CD4-positive, alpha-beta T cell (primary cell): Measurements from ENCODE around the gene IRS1. TPM values are rescaled to one million over a fixed set of nuclear protein-coding genes. Genes with fewer than 3 reads are reported as not detected.

ENCODE experiments used
- ATAC-seq: fragments of 200-7000 bp; cut with Tn5 transposase; one replicate; pipeline ENCODE4 v1.10.0; 2022; ENCODE audit warnings: mild to moderate bottlenecking; ENCODE audit not compliant: poor library complexity
- CTCF ChIA-PET: fragments of 350-600 bp; sonication (Branson Sonifier 250); formaldehyde crosslinking; loops from one replicate; lab custom pipeline; 2021; ENCODE audit warnings: antibody characterized with exemption, inconsistent platforms; lab: Charles Lee
- POLR2A ChIA-PET: fragments of 350-600 bp; sonication (Branson Sonifier 250); formaldehyde crosslinking; loops from one replicate; lab custom pipeline; 2021; ENCODE audit warnings: antibody characterized with exemption, inconsistent platforms; lab: Charles Lee
- DNase-seq, 14 experiments: peaks; one replicate each; pipeline ENCODE4 v3.0.0-alpha.2; 2013 to 2020; ENCODE audit warnings: mixed read lengths in 2 of 14
- H3K27ac ChIP-seq, 2 donors: one replicate each; pipeline versions ENCODE4 v1.5.1 to v1.7.0; 2013; ENCODE audit warnings: low read length in 2 of 2, low read depth in 1 of 2, mild to moderate bottlenecking in 1 of 2
- H3K27me3 ChIP-seq, 2 experiments: 1 replicate in 1 of 2; 2 replicates in 1 of 2; pipeline versions ENCODE4 v1.6.1 to v1.7.0; 2013; ENCODE audit warnings: low read length in 2 of 2, control low read depth in 1 of 2, mild to moderate bottlenecking in 1 of 2, moderate library complexity in 1 of 2; ENCODE audit not compliant: insufficient read depth in 2 of 2, control insufficient read depth in 1 of 2
- H3K36me3 ChIP-seq: one replicate; pipeline ENCODE4 v1.6.1; 2013; ENCODE audit warnings: low read length, control low read depth; ENCODE audit not compliant: insufficient read depth
- H3K4me1 ChIP-seq: one replicate; pipeline ENCODE4 v1.6.1; 2013; ENCODE audit warnings: low read length, control low read depth; ENCODE audit not compliant: insufficient read depth
- H3K4me3 ChIP-seq: one replicate; pipeline ENCODE4 v1.5.1; 2013; ENCODE audit warnings: mild to moderate bottlenecking, low read length, moderate library complexity
- H3K9me3 ChIP-seq, 2 experiments: 1 replicate in 1 of 2; 2 replicates in 1 of 2; pipeline versions ENCODE4 v1.6.1 to v1.7.0; 2013; ENCODE audit warnings: low read length in 2 of 2, mild to moderate bottlenecking in 2 of 2, control low read depth in 1 of 2, moderate library complexity in 1 of 2; ENCODE audit not compliant: control insufficient read depth in 1 of 2, insufficient read depth in 1 of 2
- H3K27ac Mint-ChIP-seq: one replicate; pipeline ENCODE4 v1.8.0; 2020; ENCODE audit warnings: mixed read lengths
- H3K27me3 Mint-ChIP-seq: one replicate; pipeline ENCODE4 v1.8.0; 2021; ENCODE audit warnings: mixed read lengths
- H3K36me3 Mint-ChIP-seq: one replicate; pipeline ENCODE4 v1.8.0; 2021; ENCODE audit warnings: low read depth, mixed read lengths
- H3K4me1 Mint-ChIP-seq: one replicate; pipeline ENCODE4 v1.8.0; 2021; ENCODE audit warnings: low read depth, mixed read lengths
- H3K4me3 Mint-ChIP-seq: one replicate; pipeline ENCODE4 v1.8.0; 2020; ENCODE audit warnings: mild to moderate bottlenecking, mixed read lengths
- H3K9me3 Mint-ChIP-seq: one replicate; pipeline ENCODE4 v1.8.0; 2020; ENCODE audit warnings: mixed read lengths
- CTCF ChIP-seq: fragments of 200-600 bp; IDR thresholded peaks from one replicate; pipeline ENCODE4 v1.8.0; 2022; ENCODE audit warnings: antibody characterized with exemption, mild to moderate bottlenecking
- intact Hi-C, 2 experiments: fragments of 100-400 bp; cut with DNase I in 1 of 2; cut with micrococcal nuclease in 1 of 2; formaldehyde crosslinking; loops; one replicate each; pipeline versions ENCODE4 v1.15.1 to v1.9.0; 2023 to 2025; cut with DNase I, micrococcal nuclease
- total RNA-seq, 174 experiments: library from RNA in 2 of 174; stranded (reverse) in 2 of 174; gene quantifications; one replicate each; pipeline ENCODE4 v1.2.3 and lab custom pipeline; 2021 to 2026

IRS1 gene
- total RNA-seq, 2 experiments from 2014 or later = 2.9 TPM

- Histone ChIP-seq H3K4me1 (peaks cover 18% of the 10 kb centered on the region), H3K27me3 (no peaks in the 10 kb centered on the region), H3K9me3 (peaks cover 0 to 4% of the 10 kb centered on the region in 2 experiments), H3K36me3 (no peaks in the 10 kb centered on the region), H3K4me3 (no peak overlapping the region), H3K27ac (no peak overlapping the region)
- H3K27ac Mint-ChIP-seq = no peak overlapping the region
- peaks cover 13% of the 10 kb centered on the region for H3K36me3 Mint-ChIP-seq
- H3K4me3 Mint-ChIP-seq = no peak overlapping the region
- H3K4me1 Mint-ChIP-seq = peaks cover 37% of the 10 kb centered on the region
- ChIA-PET CTCF (no interaction called here), POLR2A (no interaction called here)
- H3K27me3 Mint-ChIP-seq = no peaks in the 10 kb centered on the region
- TF ChIP-seq CTCF = no peak
- ATAC-seq = no peak
- DNase-seq = no peak
- intact Hi-C loops = loop anchor here in 1 of 2 experiments (2.0 to 10.0 kb wide), 2 partner anchors 37 to 643 kb away; partner anchors contain the start of gene AGFG1
- no peaks in the 10 kb centered on the region for H3K9me3 Mint-ChIP-seq
Measured at GRCh38 chr2:226832061-226832460, 32.4 kb upstream of the IRS1 start.

GRCh38 chr2:226831266-226831665, 31.6 kb upstream of the IRS1 start:
- Histone ChIP-seq H3K27me3 (no peaks in the 10 kb centered on the region), H3K36me3 (no peaks in the 10 kb centered on the region), H3K4me3 (no peak overlapping the region), H3K4me1 (peaks cover 14% of the 10 kb centered on the region), H3K27ac (no peak overlapping the region), H3K9me3 (peaks cover 0 to 4% of the 10 kb centered on the region in 2 experiments)
- ATAC-seq (no peak), DNase-seq (no peak)
- peaks cover 29% of the 10 kb centered on the region for H3K4me1 Mint-ChIP-seq
- no peaks in the 10 kb centered on the region for H3K9me3 Mint-ChIP-seq
- no peak for TF ChIP-seq CTCF
- ChIA-PET CTCF (no interaction called here), POLR2A (no interaction called here)
- peaks cover 9% of the 10 kb centered on the region for H3K36me3 Mint-ChIP-seq
- no peak overlapping the region for H3K27ac Mint-ChIP-seq
- no peaks in the 10 kb centered on the region for H3K27me3 Mint-ChIP-seq
- no peak overlapping the region for H3K4me3 Mint-ChIP-seq
- intact Hi-C loops = loop anchor here in 1 of 2 experiments (10.0 kb wide), 1 partner anchor 644 kb away; the partner anchor contains the start of gene AGFG1

DNA sequence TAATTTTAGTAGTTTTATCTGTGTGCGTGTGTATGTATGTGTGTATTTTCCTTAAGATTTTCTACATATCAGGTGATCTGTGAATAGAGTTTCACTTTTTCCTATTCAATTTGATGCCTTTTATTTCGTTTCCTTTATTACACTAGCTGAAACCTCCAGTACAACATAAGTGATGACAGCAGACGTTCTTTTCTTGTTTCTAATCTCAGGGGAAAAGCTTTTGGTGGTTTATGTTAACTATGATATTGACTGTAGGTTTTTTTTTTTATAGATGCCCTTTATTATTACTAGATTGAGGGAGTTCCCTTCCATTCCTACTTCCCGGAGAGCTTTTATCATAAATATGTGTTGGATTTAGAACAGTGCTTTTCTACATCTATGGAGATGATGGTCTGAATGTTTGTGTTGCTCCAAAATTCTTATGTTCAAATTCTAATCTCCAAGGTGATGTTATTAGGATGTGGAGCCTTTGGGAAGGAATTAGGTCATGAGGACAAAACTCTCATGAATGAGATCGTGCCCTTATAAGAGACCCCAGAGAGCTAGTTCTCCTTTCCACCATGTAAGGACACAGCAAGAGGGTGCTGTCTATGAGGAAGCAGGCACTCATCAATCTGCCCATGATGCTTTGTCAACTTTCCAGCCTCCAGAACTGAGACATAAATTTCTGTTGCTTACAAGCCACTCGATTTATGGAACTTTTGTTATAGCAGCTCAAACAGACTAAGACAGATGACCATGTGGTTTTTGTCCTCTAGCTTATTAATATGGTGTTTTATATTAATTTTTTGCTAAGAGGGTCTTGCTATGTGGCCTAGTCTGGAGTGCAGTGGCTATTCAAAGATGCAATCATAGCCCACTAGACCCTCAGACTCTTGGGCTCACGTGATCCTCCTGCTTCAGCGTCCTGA, 30.4 kb upstream of the IRS1 start:
- intact Hi-C loops = loop anchor here in 1 of 2 experiments (10.0 kb wide), 1 partner anchor 645 kb away; the partner anchor contains the start of gene AGFG1
- ATAC-seq (no peak), DNase-seq (no peak)
- no peaks in the 10 kb centered on the region for H3K36me3 Mint-ChIP-seq
- no peaks in the 10 kb centered on the region for H3K9me3 Mint-ChIP-seq
- H3K27me3 Mint-ChIP-seq = no peaks in the 10 kb centered on the region
- no peak overlapping the region for H3K27ac Mint-ChIP-seq
- no peak overlapping the region for H3K4me3 ChIP-seq
- no peak overlapping the region for H3K4me3 Mint-ChIP-seq
- H3K27me3 ChIP-seq = no peaks in the 10 kb centered on the region
- ChIA-PET POLR2A (no interaction called here), CTCF (interaction anchor here (1.0 kb wide), 1 partner anchor 31 kb away, joined by 4 read pairs; no protein-coding TSS in a partner anchor)
- H3K36me3 ChIP-seq = no peaks in the 10 kb centered on the region
- no peak overlapping the region for H3K27ac ChIP-seq
- no peak for TF ChIP-seq CTCF
- H3K4me1 ChIP-seq = peaks cover 6% of the 10 kb centered on the region
- peaks cover 0 to 4% of the 10 kb centered on the region in 2 experiments for H3K9me3 ChIP-seq
- peaks cover 16% of the 10 kb centered on the region for H3K4me1 Mint-ChIP-seq
